GM15510 (cell line): ENCODE results near the gene GAN.

Source experiments
- POLR2A ChIP-seq: IDR thresholded peaks from 3 replicates; pipeline ENCODE4 v1.6.1; 2011; ENCODE audit warnings: borderline replicate concordance; ENCODE audit not compliant: insufficient read length; ENCODE audit errors: extremely low read depth

Gene GAN

GRCh38 chr16:81321536-81321935, 6.8 kb downstream of the GAN start:
- TF ChIP-seq POLR2A, result no peak

GRCh38 chr16:81324808-81325207, 10.0 kb downstream of the GAN start:
- TF ChIP-seq POLR2A, result no peak

- no peak for TF ChIP-seq POLR2A
These were observed 12.2 kb downstream of the GAN start for GRCh38 chr16:81327011-81327410.

GRCh38 chr16:81327447-81328196, 12.9 kb downstream of the GAN start:
- no peak for TF ChIP-seq POLR2A

- no peak for TF ChIP-seq POLR2A
These were observed 15.2 kb downstream of the GAN start for GRCh38 chr16:81329947-81330346.

GRCh38 chr16:81333356-81333755, 18.6 kb downstream of the GAN start:
- TF ChIP-seq POLR2A, result no peak

- no peak for TF ChIP-seq POLR2A
These were observed 20.9 kb downstream of the GAN start for GRCh38 chr16:81335669-81336068.

- TF ChIP-seq POLR2A, result no peak
These were observed 22.3 kb downstream of the GAN start for GRCh38 chr16:81337097-81337496.

- no peak for TF ChIP-seq POLR2A
These were observed 32.7 kb downstream of the GAN start for GRCh38 chr16:81347425-81347824.

GRCh38 chr16:81349608-81350305, 35.0 kb downstream of the GAN start:
- no peak for TF ChIP-seq POLR2A

- no peak for TF ChIP-seq POLR2A
These were observed 35.5 kb downstream of the GAN start for GRCh38 chr16:81350306-81350615.

- no peak for TF ChIP-seq POLR2A
These were observed 39.1 kb downstream of the GAN start for GRCh38 chr16:81353895-81354294.

GRCh38 chr16:81357711-81358260, 43.0 kb downstream of the GAN start:
- no peak for TF ChIP-seq POLR2A

GRCh38 chr16:81358860-81359259, 44.1 kb downstream of the GAN start:
- no peak for TF ChIP-seq POLR2A

GRCh38 chr16:81360135-81360534, 45.4 kb downstream of the GAN start:
- TF ChIP-seq POLR2A, result no peak

- TF ChIP-seq POLR2A, result no peak
These were observed 51.0 kb downstream of the GAN start for GRCh38 chr16:81365731-81366130.
